Fibroblast of skin of right biceps (primary cell): ENCODE data around the gene MPHOSPH9.

Source experiments
- DNase-seq: peaks from one replicate; pipeline ENCODE4 v3.0.0-alpha.2; 2013

The MPHOSPH9 gene

DNA sequence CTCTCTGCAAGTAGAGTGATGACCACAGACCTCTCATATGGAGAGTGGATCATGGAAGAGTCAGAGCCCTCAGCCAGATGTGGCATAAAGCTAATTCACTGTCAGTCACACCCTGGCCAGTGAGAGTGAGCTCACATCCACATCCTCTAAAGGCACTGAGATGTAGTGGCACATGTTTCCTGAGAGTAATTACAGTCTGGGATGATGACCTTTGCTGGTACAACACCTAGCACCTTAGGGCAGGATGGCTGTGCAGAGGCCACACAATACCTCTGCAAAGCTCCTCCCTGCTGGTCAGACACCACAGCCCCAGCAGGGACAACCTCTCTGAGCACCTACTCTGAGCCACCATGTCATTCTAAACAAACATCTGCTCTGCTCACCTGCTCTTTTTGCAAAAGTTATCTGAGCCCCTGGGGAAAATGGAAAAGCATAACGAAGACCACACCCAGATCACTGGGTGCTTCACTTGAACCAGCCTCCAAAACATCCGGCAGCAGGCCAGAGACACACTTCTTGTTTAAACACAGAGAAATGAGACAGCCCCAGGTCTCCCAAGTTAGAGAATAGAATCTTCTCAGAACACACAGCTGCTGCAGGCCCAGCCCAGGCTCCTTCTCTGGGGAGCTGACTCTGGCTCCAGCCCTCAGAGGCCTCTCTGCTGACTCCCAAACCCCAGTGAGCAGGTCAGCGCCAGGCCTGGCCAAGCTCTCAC is 112.3 kb downstream of the MPHOSPH9 start:
- DNase-seq: no peak

DNA sequence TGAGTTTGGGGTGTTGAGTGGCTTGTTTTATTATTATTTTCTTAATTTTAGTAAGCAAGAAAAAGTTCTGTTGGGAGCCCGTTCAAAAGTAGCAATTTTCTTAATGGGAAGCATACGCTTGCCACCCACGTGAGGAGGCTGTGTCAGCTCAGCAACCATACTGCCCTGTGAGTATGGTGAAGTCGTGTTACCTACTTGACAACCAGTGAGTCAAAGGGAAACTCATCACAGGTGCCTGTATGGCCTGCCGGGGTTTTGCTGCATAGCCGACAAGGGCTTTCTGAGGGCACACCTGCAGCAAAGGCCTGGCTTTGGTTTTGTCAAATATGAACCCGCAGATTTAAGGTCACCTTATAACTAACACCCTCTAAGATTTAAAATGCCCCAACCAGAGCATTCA is 113.1 kb downstream of the MPHOSPH9 start:
- DNase-seq: no peak

DNA sequence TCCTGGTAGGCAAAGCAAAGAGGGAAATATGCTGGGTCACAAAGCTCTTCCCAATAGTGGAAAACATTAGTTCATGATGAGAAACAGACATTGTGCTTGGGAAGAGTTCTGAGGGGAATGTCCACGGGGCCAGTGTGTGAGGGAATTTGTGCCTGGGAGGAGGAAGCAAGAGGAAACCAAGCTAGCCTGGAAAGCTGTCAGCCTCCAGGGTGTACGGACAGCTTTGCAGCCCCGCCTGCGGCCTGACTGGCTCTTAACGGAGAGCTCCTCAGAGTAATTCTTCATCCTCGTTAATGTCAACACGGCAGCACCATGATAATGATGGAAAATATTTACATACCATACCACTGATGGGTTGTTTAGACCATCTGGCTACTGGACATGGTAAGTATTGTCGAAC is 114.4 kb downstream of the MPHOSPH9 start:
- no peak for DNase-seq

DNA sequence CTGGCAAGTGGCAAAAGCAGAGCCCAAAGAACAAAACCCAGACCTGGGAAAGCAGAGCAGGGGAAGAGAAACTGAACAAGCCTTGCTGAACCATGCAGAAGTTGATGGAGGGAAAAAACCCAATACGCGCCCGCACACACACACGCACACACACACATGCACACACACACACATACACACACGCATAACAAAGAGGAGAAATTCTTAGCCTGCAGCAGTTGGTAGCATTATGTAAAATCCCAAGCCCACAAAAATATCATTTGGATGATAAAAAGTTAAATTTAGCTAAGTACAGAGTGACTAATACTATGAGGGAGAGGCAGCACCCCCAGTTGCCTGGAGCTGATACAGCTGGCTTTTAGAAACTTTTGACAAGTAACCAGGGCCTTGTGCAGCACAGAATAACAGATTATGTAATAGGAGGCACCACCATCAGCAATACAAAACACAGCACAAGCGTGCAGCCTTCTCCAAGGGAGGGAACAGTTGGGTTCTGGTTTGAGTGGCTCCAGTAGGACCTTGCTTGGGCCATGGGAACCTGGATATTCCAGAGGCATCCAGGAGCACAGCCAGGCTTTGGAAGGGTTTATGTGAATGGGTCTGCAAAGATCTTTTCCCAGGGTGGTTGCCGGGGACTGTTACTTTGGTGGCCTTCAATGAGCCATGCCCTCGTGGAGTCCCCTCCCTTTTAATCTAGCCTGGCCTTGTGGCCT is 117.4 kb downstream of the MPHOSPH9 start:
- DNase-seq: peak; percentile 94

DNA sequence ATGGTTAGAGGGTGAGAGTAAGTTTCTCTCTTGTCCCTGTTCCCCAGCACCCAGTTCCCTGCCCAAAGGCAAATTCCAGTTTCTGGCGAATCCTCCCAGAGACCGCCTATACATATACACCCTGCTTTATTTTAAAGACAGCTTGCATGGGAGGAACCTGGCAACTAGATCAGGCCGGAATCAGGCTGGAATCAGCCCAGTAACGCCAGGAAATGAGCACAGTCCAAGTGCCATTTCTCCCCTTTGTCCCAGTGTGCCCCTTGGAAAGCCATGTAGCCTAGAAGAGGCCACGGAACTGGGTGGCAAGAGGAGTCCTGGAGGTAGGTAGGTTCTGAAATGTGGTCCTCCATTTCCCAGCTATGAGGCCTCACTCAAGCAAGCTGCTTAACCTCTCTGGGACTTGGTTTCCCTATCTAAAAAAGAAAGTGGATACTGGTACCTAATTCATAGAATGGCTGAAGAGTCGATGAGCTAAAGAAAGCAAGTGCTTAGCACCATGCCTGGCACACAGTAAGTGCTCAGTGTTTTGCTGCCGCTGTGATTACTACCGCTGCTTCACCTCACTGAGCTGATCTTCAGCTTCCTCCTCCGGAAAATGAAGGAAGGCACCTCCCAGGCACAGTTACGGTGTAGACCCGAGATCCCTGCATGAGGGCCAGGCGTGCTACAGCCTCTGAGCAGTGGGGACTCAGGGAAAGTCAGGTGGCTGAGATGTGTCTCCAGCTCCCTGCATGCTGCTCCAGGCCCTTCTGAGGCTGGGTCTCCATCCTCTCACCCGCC is 118.4 kb downstream of the MPHOSPH9 start:
- no peak for DNase-seq

DNA sequence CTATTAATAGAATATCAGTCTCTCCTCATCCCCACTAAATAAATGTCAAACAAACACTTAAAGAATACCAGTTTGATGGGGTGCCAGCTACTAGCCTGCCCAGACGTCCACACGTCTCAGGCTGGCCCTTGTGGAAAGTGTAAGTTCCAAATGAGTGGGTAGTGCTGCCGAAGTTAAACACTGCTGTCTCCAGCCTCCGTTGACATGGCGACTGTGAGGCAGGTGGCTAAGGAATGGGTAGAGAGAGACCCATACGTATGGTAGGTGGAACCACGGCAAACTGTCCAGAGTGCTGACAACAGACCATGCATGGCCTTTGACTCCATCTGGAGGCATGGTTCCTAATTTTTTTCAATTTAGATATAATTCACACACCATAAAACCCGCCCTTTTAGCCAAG is 119.9 kb downstream of the MPHOSPH9 start:
- DNase-seq: no peak

DNA sequence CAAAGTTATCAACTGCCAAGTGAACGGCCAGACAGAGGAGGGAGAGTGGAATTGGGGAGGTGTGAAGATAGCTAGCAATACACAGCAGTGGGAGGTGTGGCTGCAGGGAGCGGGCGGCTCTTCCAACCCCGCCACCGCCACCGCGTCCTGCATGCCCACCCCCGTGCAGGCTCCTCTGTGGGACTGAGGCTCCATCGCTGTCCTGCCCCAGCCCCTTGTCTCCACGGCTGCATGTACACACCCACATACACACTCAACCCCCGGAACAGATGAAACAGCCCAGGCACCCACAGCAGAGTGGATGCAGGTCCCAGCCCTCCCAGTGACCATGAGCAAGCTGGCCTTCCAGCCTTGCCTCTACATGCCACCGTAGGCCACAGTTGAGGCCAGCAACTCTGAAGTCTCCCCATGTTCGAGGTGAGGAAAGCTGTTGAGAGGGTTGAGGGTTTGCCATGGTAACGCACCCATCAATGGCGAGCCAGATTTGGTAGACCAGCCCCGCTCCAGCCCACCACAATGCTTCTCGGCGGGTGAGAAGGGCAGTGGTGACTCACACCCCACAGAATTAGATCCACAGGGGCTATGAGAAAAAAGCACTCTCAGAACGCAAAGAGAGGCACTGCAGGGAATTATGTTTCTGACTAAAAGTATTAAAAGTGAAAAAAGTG is 121.3 kb downstream of the MPHOSPH9 start:
- peak; percentile 54 for DNase-seq

DNA sequence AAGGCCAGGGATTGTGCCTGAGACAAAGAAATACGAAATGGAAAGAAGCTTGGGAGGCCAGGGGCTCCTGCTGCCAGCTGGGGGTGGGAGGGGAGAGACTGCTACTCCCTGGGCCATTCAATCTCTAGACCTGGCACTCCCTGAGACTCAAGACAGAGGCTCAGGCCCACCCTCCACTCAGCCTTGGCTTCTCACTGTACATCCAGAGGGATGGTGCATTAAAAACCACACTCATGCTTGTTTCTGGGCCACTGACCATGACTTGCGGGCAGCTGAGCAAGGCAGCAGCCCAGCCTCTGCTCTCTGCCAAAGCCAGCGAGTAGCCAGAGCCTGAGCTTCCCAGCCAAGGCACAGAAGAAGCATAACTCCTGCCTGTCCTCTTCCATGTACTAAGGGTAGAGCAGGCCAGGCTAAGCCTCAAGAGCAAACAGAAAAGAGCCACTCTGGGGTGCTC is 123.6 kb downstream of the MPHOSPH9 start:
- no peak for DNase-seq

DNA sequence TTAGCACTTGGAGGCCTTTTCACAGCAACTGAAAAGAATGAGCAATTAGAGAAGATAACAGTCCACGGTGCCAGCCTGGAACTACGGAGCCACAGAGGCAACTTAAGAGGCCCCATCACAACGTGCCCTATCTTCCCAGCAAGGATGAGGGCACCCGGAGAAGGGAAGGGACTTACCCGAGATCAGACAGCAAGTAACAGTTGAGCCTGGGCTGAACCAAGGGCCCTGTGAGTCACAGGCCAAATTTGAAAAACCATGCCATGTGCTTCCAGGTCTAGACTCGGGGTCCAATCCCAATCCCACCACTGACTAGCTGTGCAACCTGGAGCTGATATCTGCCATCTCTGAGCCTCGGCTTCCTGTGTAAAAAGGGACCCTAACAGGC is 124.3 kb downstream of the MPHOSPH9 start:
- DNase-seq: no peak

DNA sequence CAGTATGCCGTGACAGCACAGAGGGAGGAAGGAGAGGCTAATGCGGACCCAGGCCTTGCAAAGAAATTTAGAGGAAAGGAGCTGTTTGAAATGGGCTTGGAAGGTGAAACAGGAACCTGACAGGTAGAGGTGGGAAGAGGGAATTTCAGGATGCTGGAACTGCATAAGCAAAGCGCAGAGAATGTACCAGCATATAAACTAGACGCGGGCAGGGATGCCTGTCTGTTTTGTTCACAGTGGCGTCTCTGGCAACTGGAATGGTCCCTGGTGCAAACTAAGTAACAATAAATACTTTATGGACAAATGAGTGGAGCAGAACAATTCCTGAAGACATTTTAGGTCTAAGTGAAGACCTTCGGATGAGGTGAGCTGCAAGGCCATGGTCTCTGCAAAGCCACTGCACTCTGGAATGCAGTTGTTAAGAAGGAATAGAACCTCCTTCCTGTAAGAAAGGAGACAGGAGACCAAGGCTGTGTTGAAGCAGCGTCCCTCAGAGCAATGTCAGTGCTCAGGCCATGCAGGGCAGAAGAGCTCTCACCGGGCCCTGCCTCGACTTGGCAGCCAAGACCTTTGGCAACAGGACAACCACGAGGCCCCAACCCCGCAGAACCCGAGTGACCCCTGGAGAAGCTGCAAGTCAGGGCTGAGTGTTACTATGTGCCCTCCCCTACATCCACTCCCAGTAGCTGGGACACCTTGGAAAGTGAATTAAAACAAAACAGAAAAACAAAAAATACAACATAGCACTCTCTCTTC is 124.8 kb downstream of the MPHOSPH9 start:
- DNase-seq: no peak

DNA sequence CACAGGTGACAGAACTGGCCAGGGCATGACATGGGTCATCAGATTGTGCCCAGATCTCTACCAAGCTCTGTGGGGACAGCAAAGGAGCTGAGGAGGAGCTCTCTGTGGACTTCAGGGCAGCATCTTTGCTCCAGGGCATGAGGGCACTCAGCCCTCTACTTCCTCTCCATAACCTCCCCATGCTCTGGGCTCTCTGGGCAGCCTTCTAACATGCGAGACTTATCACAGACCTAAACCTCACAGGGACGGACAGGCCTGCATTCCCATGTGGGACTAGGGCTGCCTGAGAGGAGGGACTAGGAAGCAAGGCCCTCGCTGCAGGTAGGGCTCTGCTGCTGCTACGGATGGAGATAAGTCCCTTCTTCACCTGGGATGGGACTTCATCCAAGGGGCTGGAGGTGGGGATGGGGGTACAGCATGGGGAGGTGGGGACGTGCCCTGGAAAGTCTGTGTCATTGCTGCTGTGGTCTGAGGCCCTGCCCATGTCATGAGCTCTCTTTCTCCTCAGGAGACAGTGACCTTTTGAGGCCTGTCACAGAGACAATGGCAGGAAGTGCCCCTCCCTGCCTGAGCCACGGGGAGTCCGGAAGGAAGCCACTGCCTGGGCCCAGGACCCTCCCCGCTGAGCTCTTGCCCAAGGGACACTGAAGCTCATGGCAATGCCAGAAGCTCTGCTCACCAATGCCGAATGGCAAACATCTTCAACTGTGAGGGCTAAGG is 126.1 kb downstream of the MPHOSPH9 start:
- no peak for DNase-seq

DNA sequence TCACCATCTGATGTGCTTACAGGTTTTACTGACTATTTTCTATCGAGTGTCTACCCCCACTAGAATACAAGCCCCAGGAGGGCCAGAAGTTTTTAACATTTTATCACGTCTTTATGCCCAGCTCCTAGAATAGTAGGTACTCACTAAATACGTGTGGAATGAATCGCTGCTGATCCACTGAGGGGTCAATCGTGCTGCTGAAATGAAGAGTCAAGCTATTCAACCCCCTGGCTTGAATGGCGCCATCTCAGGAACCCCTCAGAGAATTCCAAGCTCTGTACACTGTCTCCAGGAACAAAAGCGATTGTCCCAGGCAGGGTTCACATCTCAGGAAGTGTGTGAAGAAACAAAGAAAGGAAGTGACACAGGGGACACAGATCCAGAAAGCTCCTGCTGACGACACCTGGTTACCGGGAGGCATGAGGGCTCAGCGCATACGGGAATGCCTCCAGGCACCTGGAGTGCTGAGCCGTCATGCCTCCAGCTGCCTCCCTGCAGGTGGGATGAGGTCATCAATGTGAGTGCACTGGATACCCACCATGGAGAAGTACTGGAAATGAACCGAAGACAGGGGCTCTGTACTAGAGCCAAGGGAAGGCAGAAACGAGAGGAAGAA is 127.6 kb downstream of the MPHOSPH9 start:
- DNase-seq: no peak

DNA sequence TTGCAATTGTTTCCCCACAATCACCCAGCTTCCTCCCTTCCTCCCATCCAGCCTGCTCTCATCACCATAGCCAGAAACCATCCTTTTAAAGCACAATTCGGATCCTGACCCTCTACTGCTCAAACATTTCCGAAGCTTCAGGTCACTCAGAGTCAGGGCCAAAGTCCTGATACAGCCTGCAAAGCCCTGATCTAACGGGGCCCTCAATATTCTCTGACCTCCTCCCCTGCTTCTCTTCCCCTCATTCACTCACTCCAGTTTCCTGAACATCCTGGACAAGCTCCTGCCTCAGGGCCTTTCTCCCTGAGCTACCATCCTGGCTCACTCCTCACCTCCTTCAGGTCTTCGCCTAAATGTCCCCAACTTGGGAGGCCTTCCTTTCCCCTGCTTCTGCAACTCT is 128.1 kb downstream of the MPHOSPH9 start:
- no peak for DNase-seq
